Esophagus squamous epithelium (tissue), 5 donors: ENCODE measurements around the gene DOP1A. TPM values are rescaled to one million over a fixed set of nuclear protein-coding genes. Genes with fewer than 3 reads are reported as not detected.

Experiments
- DNase-seq: peaks from one replicate; lab custom pipeline; 2025; lab: John Stamatoyannopoulos, UW
- H3K27ac ChIP-seq, 4 donors: fragments of 200-600 bp; sonication (generic); one replicate each; pipeline ENCODE4 v1.5.1; 2016 to 2019; ENCODE audit warnings: mild to moderate bottlenecking in 1 of 4
- H3K27me3 ChIP-seq, 4 donors: fragments of 200-600 bp; sonication (generic); 1 replicate in 3 of 4; 2 replicates in 1 of 4; pipeline versions ENCODE4 v1.5.1 to v1.6.0; 2017 to 2021; ENCODE audit warnings: antibody characterized with exemption in 1 of 4
- H3K36me3 ChIP-seq, 3 donors: fragments of 200-600 bp; sonication (generic); one replicate each; pipeline ENCODE4 v1.5.1; 2016 to 2019
- H3K4me1 ChIP-seq, 3 donors: fragments of 200-600 bp; sonication (generic); one replicate each; pipeline ENCODE4 v1.5.1; 2017 to 2019
- H3K4me3 ChIP-seq, 4 donors: fragments of 200-600 bp; sonication (generic); 1 replicate in 3 of 4; 2 replicates in 1 of 4; pipeline ENCODE4 v1.5.1; 2016 to 2019; ENCODE audit warnings: mild to moderate bottlenecking in 2 of 4, moderate library complexity in 1 of 4
- H3K9me3 ChIP-seq, 3 donors: fragments of 200-600 bp; sonication (generic); one replicate each; pipeline ENCODE4 v1.5.1; 2016 to 2019
- POLR2A ChIP-seq, 4 donors: fragments of 450-650 bp; IDR thresholded peaks; one replicate each; pipeline ENCODE4 v1.6.1; 2017; ENCODE audit warnings: antibody characterized with exemption in 4 of 4, mild to moderate bottlenecking in 4 of 4, moderate library complexity in 3 of 4
- WGBS, 2 donors: methylation state at CpG; one replicate each; pipeline ENCODE4 v1.1.5; 2018; 5-methylcytosine and 5-hydroxymethylcytosine counted together
- intact Hi-C: fragments of 100-400 bp; cut with DNase I; formaldehyde crosslinking; loops from one replicate; pipeline ENCODE4 v1.15.0; 2022
- total RNA-seq, 4 donors: library from RNA; depleted of rRNA; stranded (reverse); fragments of >200 nt; gene quantifications; one replicate each; pipeline ENCODE4 v1.1.0, GENCODE V29; 2016
- TF ChIP-seq, protein P1 (sequence below), 6 experiments: fragments of 450-650 bp in 4 of 6; fragments of 200-600 bp in 2 of 6; sonication (generic) in 2 of 6; IDR thresholded peaks; one replicate each; pipeline ENCODE4 v1.5.1; 2016 to 2019; ENCODE audit warnings: antibody characterized with exemption in 6 of 6, mild to moderate bottlenecking in 4 of 6, moderate library complexity in 4 of 6
- donor health status: DM: yes; HTN: yes; CAD: no.

The DOP1A gene
- total RNA-seq, 4 donors from 2014 or later, result 19.0 to 40.2 (median 22.4) TPM

DNA sequence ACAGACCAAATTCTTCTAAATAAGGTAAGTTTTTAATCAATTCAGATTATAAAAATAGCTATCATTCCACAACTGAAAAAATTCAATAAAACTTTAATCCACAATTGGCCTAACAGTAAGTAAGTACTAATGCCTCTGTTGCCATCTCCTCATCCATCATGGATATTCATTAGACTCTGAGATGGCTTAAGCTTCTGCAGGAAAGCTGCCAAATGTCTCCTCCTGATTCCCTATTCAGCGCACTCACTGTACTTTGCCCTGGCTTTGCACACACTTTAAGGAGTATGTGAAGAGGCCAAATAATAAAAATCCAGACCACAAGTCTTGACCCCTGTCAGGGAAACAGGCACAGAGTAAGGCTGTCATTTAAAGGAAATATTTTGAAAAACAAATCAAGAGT is 102.0 kb downstream of the DOP1A start:
- 50 to 81% methylated on average over 1 of the region's 1 CpG for WGBS, 2 donors
- H3K4me3 ChIP-seq, result no peak overlapping the region
- no peak for DNase-seq
- TF ChIP-seq POLR2A (IDR thresholded peaks at IDR 0.05), result no peak
- no peaks in the 10 kb centered on the region for H3K27me3 ChIP-seq
- H3K4me1 ChIP-seq, result peaks cover 0 to 5% (median 0%) of the 10 kb centered on the region in 3 donors
- H3K27ac ChIP-seq, result no peak overlapping the region
- intact Hi-C loops, result no loop called here
- peaks cover 5 to 100% (median 29%) of the 10 kb centered on the region in 3 donors for H3K36me3 ChIP-seq
- no peaks in the 10 kb centered on the region for H3K9me3 ChIP-seq

DNA sequence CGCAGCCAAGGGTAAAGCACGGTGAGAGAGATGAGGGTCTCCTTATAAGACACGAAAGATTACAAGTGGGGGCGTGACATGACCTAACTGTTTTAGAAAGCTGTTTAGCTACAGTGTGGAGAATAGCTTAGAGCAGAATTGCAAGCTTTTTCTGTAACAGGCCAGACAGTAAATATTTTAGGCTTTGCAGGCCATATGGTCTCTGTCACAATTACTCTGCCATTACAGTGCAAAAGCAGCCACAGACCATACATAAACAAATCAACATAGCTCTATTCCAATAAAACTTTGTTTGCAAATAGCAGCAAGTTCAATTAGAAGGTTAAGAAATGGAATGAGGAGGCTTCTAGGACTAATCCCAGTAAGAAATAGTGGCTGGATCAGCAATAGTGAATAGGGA is 108.8 kb downstream of the DOP1A start:
- Histone ChIP-seq H3K4me1 (no peaks in the 10 kb centered on the region), H3K4me3 (no peak overlapping the region), H3K36me3 (peaks cover 4 to 95% (median 11%) of the 10 kb centered on the region in 3 donors), H3K27ac (no peak overlapping the region), H3K27me3 (no peaks in the 10 kb centered on the region), H3K9me3 (no peaks in the 10 kb centered on the region)
- WGBS, 2 donors, result 75 to 87% methylated on average over 4 of the region's 4 CpGs
- no peak for DNase-seq
- intact Hi-C loops, result no loop called here
- TF ChIP-seq POLR2A (IDR thresholded peaks at IDR 0.05), result no peak
- TF ChIP-seq, protein P1, sequence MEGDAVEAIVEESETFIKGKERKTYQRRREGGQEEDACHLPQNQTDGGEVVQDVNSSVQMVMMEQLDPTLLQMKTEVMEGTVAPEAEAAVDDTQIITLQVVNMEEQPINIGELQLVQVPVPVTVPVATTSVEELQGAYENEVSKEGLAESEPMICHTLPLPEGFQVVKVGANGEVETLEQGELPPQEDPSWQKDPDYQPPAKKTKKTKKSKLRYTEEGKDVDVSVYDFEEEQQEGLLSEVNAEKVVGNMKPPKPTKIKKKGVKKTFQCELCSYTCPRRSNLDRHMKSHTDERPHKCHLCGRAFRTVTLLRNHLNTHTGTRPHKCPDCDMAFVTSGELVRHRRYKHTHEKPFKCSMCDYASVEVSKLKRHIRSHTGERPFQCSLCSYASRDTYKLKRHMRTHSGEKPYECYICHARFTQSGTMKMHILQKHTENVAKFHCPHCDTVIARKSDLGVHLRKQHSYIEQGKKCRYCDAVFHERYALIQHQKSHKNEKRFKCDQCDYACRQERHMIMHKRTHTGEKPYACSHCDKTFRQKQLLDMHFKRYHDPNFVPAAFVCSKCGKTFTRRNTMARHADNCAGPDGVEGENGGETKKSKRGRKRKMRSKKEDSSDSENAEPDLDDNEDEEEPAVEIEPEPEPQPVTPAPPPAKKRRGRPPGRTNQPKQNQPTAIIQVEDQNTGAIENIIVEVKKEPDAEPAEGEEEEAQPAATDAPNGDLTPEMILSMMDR (IDR thresholded peaks at IDR 0.05), result no peak

DNA sequence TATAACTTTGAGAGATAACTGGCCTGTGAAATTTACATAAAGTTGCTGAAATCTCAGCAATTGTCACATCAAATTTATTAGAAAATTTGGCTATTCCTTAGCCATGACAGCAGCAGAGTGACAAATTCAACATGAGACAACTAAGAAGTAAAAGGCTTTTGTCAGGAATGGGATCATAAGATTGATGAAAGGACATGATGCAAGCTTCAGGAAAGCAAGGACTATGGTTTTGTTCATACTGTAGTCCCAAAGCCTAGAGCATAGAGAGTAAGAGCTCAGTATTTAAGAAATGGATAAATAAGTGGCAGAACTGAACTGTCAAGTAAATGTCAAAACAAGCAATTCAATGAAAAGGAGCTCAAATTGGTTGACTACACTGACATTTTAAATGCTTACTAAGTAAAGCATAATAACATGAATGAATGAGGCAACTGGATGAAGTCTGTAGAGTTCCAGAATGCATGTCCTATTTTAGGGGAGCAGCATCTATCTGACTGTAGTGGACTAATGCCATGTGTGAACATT is 113.0 kb downstream of the DOP1A start:
- TF ChIP-seq POLR2A (IDR thresholded peaks at IDR 0.05), result no peak
- TF ChIP-seq, protein P1 (IDR thresholded peaks at IDR 0.05), result no peak
- peaks cover 4 to 92% (median 11%) of the 10 kb centered on the region in 3 donors for H3K36me3 ChIP-seq
- H3K4me3 ChIP-seq, result no peak overlapping the region
- no peaks in the 10 kb centered on the region for H3K4me1 ChIP-seq
- H3K27me3 ChIP-seq, result no peaks in the 10 kb centered on the region
- intact Hi-C loops, result no loop called here
- no peaks in the 10 kb centered on the region for H3K9me3 ChIP-seq
- no peak for DNase-seq
- H3K27ac ChIP-seq, result no peak overlapping the region

DNA sequence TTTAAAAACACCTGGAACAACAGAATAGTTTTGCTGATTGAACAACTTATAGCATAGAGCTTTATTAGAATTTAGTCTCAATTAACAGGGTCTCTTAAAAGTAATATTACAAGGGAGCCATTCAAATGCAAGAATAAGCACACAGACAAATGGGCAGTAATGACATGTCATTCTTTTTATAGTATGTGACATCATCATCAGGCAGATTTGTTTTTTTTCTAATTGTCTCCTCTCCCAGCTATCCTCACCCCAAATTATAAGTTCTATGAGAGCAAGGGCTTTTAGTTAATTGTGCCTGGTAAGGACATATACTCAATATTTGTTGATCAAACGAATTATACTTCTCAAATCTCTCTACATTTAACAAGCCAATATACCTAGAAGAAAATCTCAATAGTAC is 114.6 kb downstream of the DOP1A start:
- no peak overlapping the region for H3K27ac ChIP-seq
- H3K27me3 ChIP-seq, result no peaks in the 10 kb centered on the region
- no peak overlapping the region for H3K4me3 ChIP-seq
- no peak for TF ChIP-seq POLR2A (IDR thresholded peaks at IDR 0.05)
- TF ChIP-seq, protein P1 (IDR thresholded peaks at IDR 0.05), result no peak
- H3K4me1 ChIP-seq, result no peaks in the 10 kb centered on the region
- peaks cover 4 to 94% (median 15%) of the 10 kb centered on the region in 3 donors for H3K36me3 ChIP-seq
- WGBS, 2 donors, result 70 to 80% methylated on average over 1 of the region's 1 CpG
- intact Hi-C loops, result no loop called here
- no peaks in the 10 kb centered on the region for H3K9me3 ChIP-seq
- no peak for DNase-seq

DNA sequence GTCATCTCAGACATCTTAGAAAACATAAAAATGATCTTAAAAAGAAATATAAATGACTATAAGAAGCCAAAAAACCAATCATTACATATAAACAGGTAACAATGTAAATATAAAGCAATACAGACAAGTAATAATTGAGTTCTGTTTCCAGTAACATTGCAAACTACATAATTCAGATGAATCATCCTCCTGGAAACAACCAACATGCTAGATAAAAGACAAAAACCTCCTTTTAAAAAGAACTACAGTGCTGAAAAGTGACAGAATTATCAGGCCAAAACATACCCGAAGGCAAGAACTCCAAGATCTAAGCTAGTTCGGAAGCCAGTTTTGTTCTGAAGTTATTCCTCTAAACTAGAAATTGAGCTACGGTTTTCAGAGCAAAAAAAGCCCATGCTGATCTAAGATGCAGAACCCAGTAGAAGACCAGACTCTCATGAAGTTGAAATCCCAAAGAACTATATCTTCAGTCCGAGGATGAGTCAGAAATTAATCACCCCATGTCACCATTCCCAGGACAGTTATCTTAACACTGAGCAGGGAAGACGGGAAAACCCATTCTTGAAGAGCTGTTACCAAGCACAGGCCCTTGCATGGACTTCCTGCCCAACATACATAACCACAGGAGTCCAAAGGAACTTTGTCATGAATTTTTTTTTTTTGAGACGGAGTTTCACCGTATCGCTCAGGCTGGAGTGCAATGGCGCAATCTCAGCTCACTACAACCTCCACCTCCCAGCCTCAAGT is 115.8 kb downstream of the DOP1A start:
- H3K4me1 ChIP-seq, result no peaks in the 10 kb centered on the region
- no peaks in the 10 kb centered on the region for H3K27me3 ChIP-seq
- intact Hi-C loops, result no loop called here
- DNase-seq, result no peak
- no peak for TF ChIP-seq POLR2A (IDR thresholded peaks at IDR 0.05)
- TF ChIP-seq, protein P1 (IDR thresholded peaks at IDR 0.05), result no peak
- peaks cover 4 to 94% (median 15%) of the 10 kb centered on the region in 3 donors for H3K36me3 ChIP-seq
- H3K4me3 ChIP-seq, result no peak overlapping the region
- 57 to 82% methylated on average over 9 of the region's 9 CpGs for WGBS, 2 donors
- H3K9me3 ChIP-seq, result no peaks in the 10 kb centered on the region
- no peak overlapping the region for H3K27ac ChIP-seq
